Heart left ventricle (tissue), 13 donors: ENCODE measurements around the gene CLEC16A.
A peak's percentile ranks its signal among the peaks of the same experiment; 100 is the strongest.

Source experiments
- CTCF ChIP-seq, 12 donors: fragments of 200-600 bp; sonication (generic) in 4 of 12; IDR thresholded peaks; one replicate each; pipeline versions ENCODE4 v1.5.0 to v1.8.0; 2018 to 2022; ENCODE audit warnings: antibody characterized with exemption in 12 of 12, mild to moderate bottlenecking in 5 of 12
- POLR2A ChIP-seq, 2 donors: fragments of 450-650 bp; IDR thresholded peaks; one replicate each; pipeline ENCODE4 v1.6.1; 2017; ENCODE audit warnings: antibody characterized with exemption in 2 of 2, mild to moderate bottlenecking in 2 of 2, moderate library complexity in 2 of 2
- donor health status: ischemic (EF 13 %, LVEDD 7.1; RV severe dilation, severe dysfunction).
- donor health status: DM: no; HTN: yes; CAD: no.
- donor health status: DM: no; HTN: no; CAD: no.
- donor health status: ischemic (EF 25% LVEDD 6.9; RV normal size, moderate dysfunction).
- donor health status: ischemic (EF 25% LVEDD 5.7; RV mildly dilated, moderate dysfunction).
- donor health status: ischemic (EF 35%, LVEDD 5.7; RV mildly dilated, moderate dysfunction).
- donor health status: nonischemic (EF 11% LVEDD 7.7; RV severe dilation, severe dysfunction).
- donor health status: DM: yes; HTN: yes; CAD: no.
- donor health status: PGD.
- donor health status: ischemic (EF 29% LVEDD 5.4; RV normal size, mild dysfunction).
- donor health status: nonischemic (EF 23%, LVEDD 6.1; RV moderate dilation, normal function).

- TF ChIP-seq CTCF (IDR thresholded peaks at IDR 0.05) (peak in 6 of 12 donors; percentile 17 to 45 (median 32)), POLR2A (IDR thresholded peaks at IDR 0.05) (no peak)
These were observed 155.9 kb downstream of the CLEC16A start for GRCh38 chr16:11100239-11100750.
